ENCODE measurements around the gene ITPRIPL2. TPM values are rescaled to one million over a fixed set of nuclear protein-coding genes. Genes with fewer than 3 reads are reported as not detected.

Gene ITPRIPL2
- total RNA-seq, 1 donor from 2014 or later, result 44.4 TPM

- no peak for DNase-seq (ENCODE audit: low spot score)
- H3K27me3 Mint-ChIP-seq (ENCODE audit: low read depth), result no peaks in the 10 kb centered on the region
- intact Hi-C loops (cut with micrococcal nuclease), result loop anchor here (1.0 to 10.0 kb wide), 7 partner anchors 14 to 405 kb away; partner anchors contain the start of genes CCP110, COQ7, GDE1 and SMG1
- peaks cover 59% of the 10 kb centered on the region for H3K36me3 Mint-ChIP-seq (ENCODE audit: low read depth)
- H3K4me3 Mint-ChIP-seq (ENCODE audit: low read depth), result peak overlapping the region; percentile 72
- peak overlapping the region; percentile 93 for H3K27ac Mint-ChIP-seq
- peaks cover 57% of the 10 kb centered on the region for H3K4me1 Mint-ChIP-seq (ENCODE audit: low read depth)
- no peaks in the 10 kb centered on the region for H3K9me3 Mint-ChIP-seq
Observed at GRCh38 chr16:19116711-19117449, 3.1 kb downstream of the ITPRIPL2 start.

DNA sequence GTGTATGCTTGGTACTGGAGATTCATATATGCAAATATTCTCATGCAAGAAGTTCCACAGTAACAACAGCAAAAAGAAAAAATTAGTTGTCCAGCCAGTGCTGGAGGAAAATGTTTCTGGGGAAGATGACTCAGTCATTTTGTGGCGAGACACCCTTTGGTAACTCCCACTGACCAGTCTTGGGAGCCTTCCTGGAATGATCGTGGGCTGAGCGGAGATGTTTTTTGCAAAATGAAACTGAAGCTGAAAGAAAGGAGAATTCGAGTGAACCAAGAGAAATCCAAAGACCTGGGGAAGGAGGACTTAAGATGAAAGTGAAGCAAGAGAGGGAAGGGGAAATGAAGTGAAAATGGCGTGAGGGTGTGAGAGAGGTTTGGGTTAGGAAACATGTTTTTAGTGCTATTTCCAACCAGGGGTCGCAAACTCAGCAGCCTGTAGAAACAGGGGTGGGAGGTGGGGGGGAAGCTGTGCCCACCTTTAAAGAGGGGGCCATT is 5.2 kb downstream of the ITPRIPL2 start:
- peak; percentile 21 for DNase-seq (ENCODE audit: low spot score)
- intact Hi-C loops (cut with micrococcal nuclease), result loop anchor here (1.0 to 10.0 kb wide), 7 partner anchors 8 to 403 kb away; partner anchors contain the start of genes CCP110, COQ7, GDE1 and SMG1
- no peaks in the 10 kb centered on the region for H3K27me3 Mint-ChIP-seq (ENCODE audit: low read depth)

GRCh38 chr16:19119564-19119963 is 5.8 kb downstream of the ITPRIPL2 start:
- Mint-ChIP-seq H3K9me3 (peaks cover 2% of the 10 kb centered on the region), H3K4me3 (ENCODE audit: low read depth) (peak overlapping the region; percentile 42), H3K27ac (peak overlapping the region; percentile 96), H3K4me1 (ENCODE audit: low read depth) (peaks cover 51% of the 10 kb centered on the region), H3K27me3 (ENCODE audit: low read depth) (no peaks in the 10 kb centered on the region), H3K36me3 (ENCODE audit: low read depth) (peaks cover 76% of the 10 kb centered on the region)
- no peak for DNase-seq (ENCODE audit: low spot score)
- intact Hi-C loops (cut with micrococcal nuclease), result loop anchor here (1.0 to 10.0 kb wide), 7 partner anchors 8 to 403 kb away; partner anchors contain the start of genes CCP110, COQ7, GDE1 and SMG1

More for the DNA sequence above, 5.2 kb downstream of the ITPRIPL2 start:
- no peaks in the 10 kb centered on the region for H3K9me3 Mint-ChIP-seq
- peaks cover 72% of the 10 kb centered on the region for H3K36me3 Mint-ChIP-seq (ENCODE audit: low read depth)
- peak overlapping the region; percentile 96 for H3K27ac Mint-ChIP-seq
- H3K4me1 Mint-ChIP-seq (ENCODE audit: low read depth), result peaks cover 51% of the 10 kb centered on the region
- H3K4me3 Mint-ChIP-seq (ENCODE audit: low read depth), result peak overlapping the region; percentile 76

- no peak overlapping the region for H3K27ac Mint-ChIP-seq
- H3K4me3 Mint-ChIP-seq (ENCODE audit: low read depth), result no peak overlapping the region
- no peak for DNase-seq (ENCODE audit: low spot score)
- intact Hi-C loops (cut with micrococcal nuclease), result no loop called here
- no peaks in the 10 kb centered on the region for H3K27me3 Mint-ChIP-seq (ENCODE audit: low read depth)
- peaks cover 47% of the 10 kb centered on the region for H3K4me1 Mint-ChIP-seq (ENCODE audit: low read depth)
- peaks cover 67% of the 10 kb centered on the region for H3K36me3 Mint-ChIP-seq (ENCODE audit: low read depth)
- H3K9me3 Mint-ChIP-seq, result peaks cover 17% of the 10 kb centered on the region
Observed at GRCh38 chr16:19123535-19124178, 9.9 kb downstream of the ITPRIPL2 start.

DNA sequence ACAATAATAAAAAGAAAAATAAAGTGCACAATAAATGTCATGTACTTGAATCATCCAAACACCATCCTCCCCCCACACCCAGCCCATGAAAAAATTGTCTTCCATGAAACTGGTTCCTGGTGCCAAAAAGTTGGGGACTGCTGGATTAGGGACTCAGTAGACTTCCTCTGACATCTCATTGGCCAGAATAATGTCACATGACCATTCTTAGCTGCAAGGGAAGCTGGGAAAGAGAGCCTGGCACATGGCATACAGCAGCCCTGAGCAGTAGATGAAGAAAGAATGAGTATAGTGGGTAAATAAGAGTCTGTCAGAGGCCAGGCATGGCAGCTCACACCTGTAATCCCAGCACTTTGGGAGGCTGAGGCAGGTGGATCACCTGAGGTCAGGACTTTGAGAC is 12.5 kb downstream of the ITPRIPL2 start:
- no peak overlapping the region for H3K27ac Mint-ChIP-seq
- H3K36me3 Mint-ChIP-seq (ENCODE audit: low read depth), result peaks cover 45% of the 10 kb centered on the region
- peaks cover 17% of the 10 kb centered on the region for H3K9me3 Mint-ChIP-seq
- no peak overlapping the region for H3K4me3 Mint-ChIP-seq (ENCODE audit: low read depth)
- peaks cover 55% of the 10 kb centered on the region for H3K4me1 Mint-ChIP-seq (ENCODE audit: low read depth)
- no peak for DNase-seq (ENCODE audit: low spot score)
- intact Hi-C loops (cut with micrococcal nuclease), result no loop called here
- no peaks in the 10 kb centered on the region for H3K27me3 Mint-ChIP-seq (ENCODE audit: low read depth)

DNA sequence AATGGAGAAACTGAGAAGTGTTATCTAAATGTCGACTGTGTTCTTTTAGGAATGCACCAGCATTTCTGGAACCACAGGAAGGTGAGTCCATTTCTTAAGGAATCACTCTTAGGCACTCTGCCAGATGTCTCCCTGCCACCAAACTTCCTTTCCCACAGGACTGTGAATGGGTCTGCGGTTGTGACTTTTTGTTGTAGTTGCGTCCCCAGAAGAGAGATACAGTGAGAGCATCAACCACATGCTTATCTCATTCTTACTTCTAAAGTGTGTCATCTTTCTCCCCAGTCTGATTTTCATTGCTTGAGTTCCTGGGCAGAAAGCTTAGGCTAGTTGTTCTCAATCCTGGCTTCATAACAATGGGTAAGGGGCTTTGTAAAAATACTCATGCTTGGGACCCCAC is 13.4 kb downstream of the ITPRIPL2 start:
- Mint-ChIP-seq H3K36me3 (ENCODE audit: low read depth) (peaks cover 38% of the 10 kb centered on the region), H3K4me3 (ENCODE audit: low read depth) (peak overlapping the region; percentile 6), H3K27me3 (ENCODE audit: low read depth) (no peaks in the 10 kb centered on the region), H3K9me3 (peaks cover 17% of the 10 kb centered on the region), H3K27ac (peak overlapping the region; percentile 86), H3K4me1 (ENCODE audit: low read depth) (peaks cover 56% of the 10 kb centered on the region)
- DNase-seq (ENCODE audit: low spot score), result no peak
- intact Hi-C loops (cut with micrococcal nuclease), result loop anchor here (1.0 kb wide), 1 partner anchor 8 kb away; no protein-coding TSS in a partner anchor

DNA sequence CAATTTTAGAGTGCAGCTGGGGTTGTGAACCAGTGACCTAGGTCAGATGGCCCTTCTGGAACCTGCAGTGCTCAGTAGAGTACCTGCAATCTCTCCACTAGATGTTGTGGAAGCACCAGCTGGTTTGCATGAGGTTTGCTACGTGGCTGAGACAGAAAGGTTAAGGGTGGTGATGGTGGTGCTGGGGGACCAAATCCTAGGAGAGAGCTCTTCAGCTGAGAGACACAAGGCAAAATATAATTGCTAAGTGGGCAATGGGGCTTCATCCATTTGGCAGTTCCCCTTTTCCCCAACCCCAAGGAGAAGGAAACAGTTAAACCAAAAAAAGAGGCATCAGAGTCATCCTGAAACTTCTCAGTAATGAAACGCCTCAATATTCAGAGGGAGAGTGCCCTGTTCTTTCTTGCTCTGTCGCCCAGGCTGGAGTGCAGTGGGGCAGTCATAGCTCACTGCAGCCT is 13.9 kb downstream of the ITPRIPL2 start:
- H3K36me3 Mint-ChIP-seq (ENCODE audit: low read depth), result peaks cover 34% of the 10 kb centered on the region
- H3K4me3 Mint-ChIP-seq (ENCODE audit: low read depth), result peak overlapping the region; percentile 6
- peaks cover 52% of the 10 kb centered on the region for H3K4me1 Mint-ChIP-seq (ENCODE audit: low read depth)
- no peak for DNase-seq (ENCODE audit: low spot score)
- peak overlapping the region; percentile 86 for H3K27ac Mint-ChIP-seq
- intact Hi-C loops (cut with micrococcal nuclease), result loop anchor here (1.0 kb wide), 1 partner anchor 8 kb away; no protein-coding TSS in a partner anchor
- no peaks in the 10 kb centered on the region for H3K27me3 Mint-ChIP-seq (ENCODE audit: low read depth)
- peaks cover 17% of the 10 kb centered on the region for H3K9me3 Mint-ChIP-seq

DNA sequence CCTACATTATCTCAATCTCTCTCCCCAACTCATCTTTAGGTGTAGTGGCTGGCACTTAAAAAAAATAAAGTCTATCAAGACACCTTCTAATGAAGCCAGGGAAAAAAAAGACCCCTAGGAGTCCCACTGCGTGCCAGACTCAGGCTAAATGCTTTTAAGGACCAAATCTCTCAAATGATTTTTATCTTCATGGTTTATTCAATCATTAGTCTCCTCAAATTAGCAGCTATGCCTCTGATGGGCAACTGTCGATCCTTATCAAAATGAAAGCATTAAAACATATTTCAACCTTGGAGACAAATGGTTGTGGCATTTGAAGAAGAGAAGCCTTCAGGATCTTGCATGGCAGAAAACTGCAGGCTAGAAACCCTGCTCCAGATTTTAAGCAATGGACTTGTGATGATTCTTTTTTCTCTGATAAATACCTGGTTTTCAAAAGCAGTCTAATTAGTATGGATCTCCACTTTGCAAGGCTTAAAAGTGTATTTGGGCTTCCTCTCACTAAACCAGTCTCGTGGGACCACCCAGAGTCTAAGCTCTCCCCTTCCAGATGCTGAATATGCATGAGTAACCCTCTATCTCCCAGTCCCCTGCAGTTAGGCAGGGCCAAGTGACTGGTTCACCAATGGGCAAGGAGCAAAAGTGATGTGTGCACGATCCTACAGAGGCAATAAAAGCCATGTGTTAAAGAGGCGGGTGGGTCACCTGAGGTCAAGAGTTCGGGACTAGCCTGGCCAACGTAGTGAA is 14.9 kb downstream of the ITPRIPL2 start:
- peaks cover 27% of the 10 kb centered on the region for H3K36me3 Mint-ChIP-seq (ENCODE audit: low read depth)
- no peak overlapping the region for H3K4me3 Mint-ChIP-seq (ENCODE audit: low read depth)
- H3K4me1 Mint-ChIP-seq (ENCODE audit: low read depth), result peaks cover 51% of the 10 kb centered on the region
- intact Hi-C loops (cut with micrococcal nuclease), result no loop called here
- no peak for DNase-seq (ENCODE audit: low spot score)
- peaks cover 17% of the 10 kb centered on the region for H3K9me3 Mint-ChIP-seq
- no peaks in the 10 kb centered on the region for H3K27me3 Mint-ChIP-seq (ENCODE audit: low read depth)
- no peak overlapping the region for H3K27ac Mint-ChIP-seq

GRCh38 chr16:19130385-19130784 is 16.6 kb downstream of the ITPRIPL2 start:
- Mint-ChIP-seq H3K4me1 (ENCODE audit: low read depth) (peaks cover 49% of the 10 kb centered on the region), H3K27ac (peak overlapping the region; percentile 74), H3K9me3 (peaks cover 10% of the 10 kb centered on the region), H3K27me3 (ENCODE audit: low read depth) (no peaks in the 10 kb centered on the region), H3K4me3 (ENCODE audit: low read depth) (peak overlapping the region; percentile 27), H3K36me3 (ENCODE audit: low read depth) (peaks cover 13% of the 10 kb centered on the region)
- intact Hi-C loops (cut with micrococcal nuclease), result loop anchor here (2.0 kb wide), 1 partner anchor 14 kb away; no protein-coding TSS in a partner anchor
- no peak for DNase-seq (ENCODE audit: low spot score)

GRCh38 chr16:19130852-19131824 is 17.4 kb downstream of the ITPRIPL2 start:
- Mint-ChIP-seq H3K27ac (peak overlapping the region; percentile 74), H3K27me3 (ENCODE audit: low read depth) (no peaks in the 10 kb centered on the region), H3K9me3 (peaks cover 5% of the 10 kb centered on the region), H3K36me3 (ENCODE audit: low read depth) (peaks cover 7% of the 10 kb centered on the region), H3K4me3 (ENCODE audit: low read depth) (peak overlapping the region; percentile 27), H3K4me1 (ENCODE audit: low read depth) (peaks cover 47% of the 10 kb centered on the region)
- no peak for DNase-seq (ENCODE audit: low spot score)
- intact Hi-C loops (cut with micrococcal nuclease), result loop anchor here (2.0 kb wide), 1 partner anchor 14 kb away; no protein-coding TSS in a partner anchor

DNA sequence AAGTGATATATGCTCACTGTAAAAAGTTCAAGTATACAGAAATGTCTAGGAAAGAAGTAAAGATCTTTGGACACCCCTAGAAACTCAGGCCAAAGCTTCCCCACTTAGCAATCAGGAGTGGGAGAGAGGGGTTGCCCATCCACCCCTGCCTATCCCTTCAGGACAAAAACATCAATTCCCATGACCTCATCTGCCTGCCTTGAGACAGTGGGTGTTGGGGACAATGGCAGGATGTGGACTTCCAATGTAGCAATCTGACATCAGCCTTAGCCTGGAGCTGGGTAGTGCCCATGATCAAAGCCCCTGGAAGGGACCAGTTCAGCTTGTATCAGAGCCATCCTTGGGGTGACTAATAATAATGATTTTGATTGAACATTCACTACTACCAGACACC is 18.1 kb downstream of the ITPRIPL2 start:
- peaks cover 5% of the 10 kb centered on the region for H3K36me3 Mint-ChIP-seq (ENCODE audit: low read depth)
- peaks cover 4% of the 10 kb centered on the region for H3K9me3 Mint-ChIP-seq
- H3K4me1 Mint-ChIP-seq (ENCODE audit: low read depth), result peaks cover 47% of the 10 kb centered on the region
- no peaks in the 10 kb centered on the region for H3K27me3 Mint-ChIP-seq (ENCODE audit: low read depth)
- peak overlapping the region; percentile 74 for H3K27ac Mint-ChIP-seq
- intact Hi-C loops (cut with micrococcal nuclease), result loop anchor here (2.0 kb wide), 1 partner anchor 15 kb away; no protein-coding TSS in a partner anchor
- no peak overlapping the region for H3K4me3 Mint-ChIP-seq (ENCODE audit: low read depth)
- DNase-seq (ENCODE audit: low spot score), result no peak
